SW 1271 (cell line): ENCODE measurements around the gene CDH7.

Experiments used
- DNase-seq, 2 experiments: peaks; one replicate each; lab custom pipeline; 2025; lab: John Stamatoyannopoulos, UW

Gene CDH7, protein sequence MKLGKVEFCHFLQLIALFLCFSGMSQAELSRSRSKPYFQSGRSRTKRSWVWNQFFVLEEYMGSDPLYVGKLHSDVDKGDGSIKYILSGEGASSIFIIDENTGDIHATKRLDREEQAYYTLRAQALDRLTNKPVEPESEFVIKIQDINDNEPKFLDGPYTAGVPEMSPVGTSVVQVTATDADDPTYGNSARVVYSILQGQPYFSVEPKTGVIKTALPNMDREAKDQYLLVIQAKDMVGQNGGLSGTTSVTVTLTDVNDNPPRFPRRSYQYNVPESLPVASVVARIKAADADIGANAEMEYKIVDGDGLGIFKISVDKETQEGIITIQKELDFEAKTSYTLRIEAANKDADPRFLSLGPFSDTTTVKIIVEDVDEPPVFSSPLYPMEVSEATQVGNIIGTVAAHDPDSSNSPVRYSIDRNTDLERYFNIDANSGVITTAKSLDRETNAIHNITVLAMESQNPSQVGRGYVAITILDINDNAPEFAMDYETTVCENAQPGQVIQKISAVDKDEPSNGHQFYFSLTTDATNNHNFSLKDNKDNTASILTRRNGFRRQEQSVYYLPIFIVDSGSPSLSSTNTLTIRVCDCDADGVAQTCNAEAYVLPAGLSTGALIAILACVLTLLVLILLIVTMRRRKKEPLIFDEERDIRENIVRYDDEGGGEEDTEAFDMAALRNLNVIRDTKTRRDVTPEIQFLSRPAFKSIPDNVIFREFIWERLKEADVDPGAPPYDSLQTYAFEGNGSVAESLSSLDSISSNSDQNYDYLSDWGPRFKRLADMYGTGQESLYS

GRCh38 chr18:65750389-65751154, at the start of gene CDH7:
CDH7 (plus strand) TSS chr18:65751012; CDS start chr18:65762843, 11,831 bp downstream.
- DNase-seq, result no peak

- DNase-seq, result no peak
Measured at GRCh38 chr18:65704046-65704445, 46.8 kb upstream of the CDH7 start.

- no peak for DNase-seq
Measured at GRCh38 chr18:65706646-65707045, 44.2 kb upstream of the CDH7 start.

GRCh38 chr18:65711493-65711892, 39.3 kb upstream of the CDH7 start:
- DNase-seq, result no peak

DNA sequence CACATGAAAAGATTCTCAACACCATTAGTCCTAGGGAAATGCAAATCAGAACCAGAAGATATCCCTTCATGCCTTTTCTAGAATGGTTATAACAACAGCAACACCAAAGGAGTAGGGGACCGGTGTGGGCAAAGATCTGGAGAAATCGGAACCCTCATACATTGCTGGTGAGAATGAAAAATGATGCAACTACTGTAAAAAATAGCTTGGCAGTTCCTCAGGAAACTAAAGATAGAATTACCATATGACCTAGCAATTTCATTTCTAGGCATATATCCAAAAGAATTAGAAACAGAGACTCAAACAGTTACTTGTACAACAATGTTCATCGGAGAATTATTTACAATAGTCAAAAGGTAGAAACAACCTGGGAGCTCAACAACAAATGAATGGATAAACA, 29.2 kb upstream of the CDH7 start:
- no peak for DNase-seq

- DNase-seq, result no peak
Measured at GRCh38 chr18:65725251-65726050, 25.4 kb upstream of the CDH7 start.

DNA sequence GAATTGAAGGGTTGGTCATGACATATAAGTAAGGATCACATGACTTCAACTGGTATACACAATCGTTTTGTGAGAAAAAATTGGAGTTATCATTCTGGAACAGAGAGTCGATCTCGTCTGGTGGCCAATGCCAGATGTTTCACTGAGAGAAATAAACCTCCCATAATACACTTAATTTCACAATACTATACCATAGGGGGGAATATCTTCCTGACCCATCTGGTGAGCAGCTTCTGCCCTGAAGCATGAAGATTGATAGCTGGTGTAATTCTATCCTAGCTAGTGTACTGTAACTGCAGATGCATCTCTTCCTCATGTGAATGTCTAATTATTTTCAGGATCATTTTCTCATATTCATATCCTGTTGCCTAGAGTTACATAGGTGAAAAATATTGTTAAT, 15.7 kb upstream of the CDH7 start:
- DNase-seq, result no peak

GRCh38 chr18:65737471-65737955, 13.3 kb upstream of the CDH7 start:
- no peak for DNase-seq

DNA sequence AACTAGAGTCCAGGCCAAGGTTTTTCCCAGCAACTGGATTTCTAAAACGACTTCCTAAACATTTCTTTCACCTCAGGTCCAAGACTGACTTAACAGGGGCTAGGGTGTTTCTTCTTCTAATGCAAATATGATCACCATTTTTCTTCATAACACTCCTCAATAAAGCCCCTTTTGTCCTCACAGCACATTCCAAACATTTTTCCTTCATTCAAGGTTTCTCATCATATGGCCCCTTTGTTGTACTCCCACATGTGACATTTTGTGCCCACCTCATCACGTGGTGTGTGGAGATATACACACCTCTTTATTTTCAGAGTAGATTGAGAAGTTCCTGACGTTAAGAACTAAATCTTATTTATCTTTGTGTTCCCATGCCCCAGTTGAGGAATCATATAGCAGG, 3.9 kb upstream of the CDH7 start:
- DNase-seq, result no peak

- no peak for DNase-seq
Measured at GRCh38 chr18:65748321-65748720, 2.5 kb upstream of the CDH7 start.

GRCh38 chr18:65749841-65750240, 971 bp upstream of the CDH7 start:
- DNase-seq, result no peak

- no peak for DNase-seq
Measured at GRCh38 chr18:65751155-65752085, 608 bp downstream of the CDH7 start.

- no peak for DNase-seq
Measured at GRCh38 chr18:65752625-65753325, 2.0 kb downstream of the CDH7 start.

DNA sequence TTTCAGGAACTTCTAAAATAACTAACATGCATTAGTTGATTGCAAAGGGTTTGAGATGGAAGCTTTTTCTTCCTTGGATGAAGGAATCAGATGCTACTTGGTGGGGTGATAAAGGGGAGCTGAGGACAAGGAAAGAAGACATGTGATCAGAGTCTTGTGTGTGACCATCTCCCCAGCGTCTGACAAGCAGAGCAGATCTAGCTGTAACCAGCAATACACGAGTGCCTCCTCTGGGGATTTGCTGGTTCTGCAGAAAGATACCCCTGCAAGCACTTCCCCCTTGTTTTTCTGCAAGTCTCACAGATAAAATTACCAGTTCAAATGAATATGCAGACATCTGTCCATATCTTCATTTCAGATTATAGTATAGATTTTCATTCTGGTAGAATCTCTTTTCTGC, 2.7 kb downstream of the CDH7 start:
- DNase-seq, result peak in 1 of 2 experiments; percentile 10

DNA sequence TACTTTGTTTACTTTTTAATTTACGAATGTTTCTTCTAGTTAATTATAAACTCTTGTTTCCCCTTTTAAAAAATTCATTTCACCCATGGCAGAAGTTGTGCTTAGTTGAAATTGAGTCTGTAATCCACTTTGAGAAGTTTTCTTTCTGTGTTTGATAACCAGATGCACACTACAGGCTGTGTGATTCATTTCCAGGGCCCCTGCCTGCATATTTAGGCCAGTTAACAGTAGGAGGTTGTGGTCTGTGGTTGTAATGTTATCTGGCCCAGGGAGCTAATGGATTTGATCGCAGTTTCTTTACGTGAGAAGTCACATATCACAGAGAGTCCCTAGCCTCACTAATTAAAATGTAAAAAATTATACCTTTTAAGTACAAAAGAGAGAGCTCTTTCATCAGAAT, 3.3 kb downstream of the CDH7 start:
- no peak for DNase-seq

- DNase-seq, result no peak
Measured at GRCh38 chr18:65755616-65756015, 4.8 kb downstream of the CDH7 start.

DNA sequence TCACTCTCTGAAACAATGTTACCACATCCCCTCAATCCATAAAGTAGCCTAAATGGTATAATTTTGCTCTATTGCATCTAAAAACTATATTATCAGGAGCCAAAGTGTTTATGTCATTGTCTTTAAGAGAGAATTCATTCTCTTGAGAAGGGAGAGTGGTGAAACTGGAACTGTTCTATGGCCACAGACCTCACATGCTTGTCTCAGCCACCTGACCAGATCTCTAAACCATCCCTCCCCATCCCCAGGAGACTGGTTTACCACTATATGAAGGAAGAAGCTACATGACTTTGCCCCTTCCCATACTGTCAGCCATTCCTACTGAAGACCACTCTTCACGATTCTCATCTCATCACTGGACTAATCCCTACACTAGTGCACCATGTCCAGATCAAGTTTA, 9.6 kb downstream of the CDH7 start:
- DNase-seq, result no peak

GRCh38 chr18:65761636-65762295, 11.0 kb downstream of the CDH7 start:
- DNase-seq, result no peak

- DNase-seq, result no peak
Measured at GRCh38 chr18:65762556-65762955, 11.7 kb downstream of the CDH7 start.
